GM21528 (cell line): ENCODE measurements around the gene PRMT7.

Experiments
- ATAC-seq: cut with Tn5 transposase; IDR thresholded peaks from one replicate; pipeline ENCODE4 v1.9.1; 2021; ENCODE audit warnings: mild to moderate bottlenecking, moderate library complexity; ENCODE audit not compliant: unreplicated experiment, low FRiP score

PRMT7 gene

DNA sequence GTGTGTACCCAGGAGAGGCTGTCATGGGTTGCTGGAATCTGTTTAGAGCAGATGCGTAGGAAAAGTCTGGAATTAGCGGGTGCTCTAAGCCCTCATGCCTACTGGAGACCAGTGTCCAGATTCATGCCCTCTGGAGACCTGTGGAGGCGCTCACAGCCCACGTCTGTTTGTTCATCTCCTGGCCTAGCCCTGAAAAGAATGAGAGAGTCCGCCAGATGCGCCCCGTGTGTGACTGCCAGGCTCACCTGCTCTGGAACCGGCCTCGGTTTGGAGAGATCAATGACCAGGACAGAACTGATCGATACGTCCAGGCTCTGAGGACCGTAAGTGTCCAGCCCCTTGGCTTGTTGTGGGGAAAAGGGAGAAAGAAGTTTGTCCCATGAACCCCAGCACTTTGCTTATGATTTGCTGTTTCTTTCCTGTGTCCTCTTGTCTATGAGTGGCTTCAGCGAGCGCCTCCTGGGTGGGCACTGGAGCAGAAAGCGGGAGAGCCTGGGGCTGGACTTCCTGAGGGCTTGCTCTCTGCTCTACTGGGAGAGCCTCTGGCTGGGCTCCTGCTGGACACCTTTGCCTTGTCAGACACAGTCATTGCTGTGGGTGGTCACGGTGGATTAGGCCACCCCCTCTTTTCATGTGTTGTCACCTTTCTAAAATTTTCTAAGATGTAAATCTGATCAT lies 35.3 kb downstream of the PRMT7 start:
- no peak for ATAC-seq

DNA sequence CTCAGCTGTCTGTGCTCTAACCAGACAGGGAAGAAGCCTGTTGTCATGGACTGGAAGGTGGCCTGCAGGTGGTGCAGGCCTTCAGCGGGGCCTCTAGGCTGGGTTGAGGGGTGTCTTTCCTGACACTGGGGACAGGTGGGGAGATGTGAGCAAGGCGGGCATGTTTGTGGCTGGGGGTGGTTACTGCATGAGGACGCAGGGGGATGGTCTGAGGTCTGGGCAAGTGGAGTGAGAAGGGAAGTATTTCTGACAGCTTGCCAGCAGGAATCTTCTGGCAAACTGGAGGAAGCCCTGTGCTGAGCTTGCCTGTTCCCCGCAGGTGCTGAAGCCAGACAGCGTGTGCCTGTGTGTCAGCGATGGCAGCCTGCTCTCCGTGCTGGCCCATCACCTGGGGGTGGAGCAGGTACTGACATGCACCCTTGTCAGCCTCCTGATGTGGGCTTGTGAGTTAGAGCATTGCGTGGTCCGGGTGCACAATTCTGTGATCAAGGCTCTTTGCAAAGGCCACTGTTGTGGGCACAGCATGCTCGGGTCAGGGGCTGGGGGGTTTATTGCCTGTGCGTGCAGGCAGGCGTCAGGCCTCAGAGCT lies 36.2 kb downstream of the PRMT7 start:
- no peak for ATAC-seq

DNA sequence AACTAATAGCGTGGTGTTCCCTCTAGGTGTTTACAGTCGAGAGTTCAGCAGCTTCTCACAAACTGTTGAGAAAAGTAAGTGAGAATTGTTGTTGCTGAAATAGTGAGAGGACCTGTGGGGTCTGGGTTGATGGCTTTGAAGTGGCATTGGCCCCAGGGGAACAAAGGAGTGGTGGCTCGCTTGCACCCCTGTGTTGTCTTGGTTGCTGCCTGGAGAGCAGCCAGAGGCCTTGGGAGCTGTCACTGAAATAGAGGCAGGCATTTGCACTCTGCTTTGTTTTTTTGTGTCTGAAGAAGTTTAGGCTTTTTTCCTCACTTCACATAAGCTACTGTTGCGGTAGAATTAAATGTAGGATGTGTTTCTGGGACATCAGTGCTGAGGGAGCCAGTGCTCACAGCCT lies 36.8 kb downstream of the PRMT7 start:
- no peak for ATAC-seq

DNA sequence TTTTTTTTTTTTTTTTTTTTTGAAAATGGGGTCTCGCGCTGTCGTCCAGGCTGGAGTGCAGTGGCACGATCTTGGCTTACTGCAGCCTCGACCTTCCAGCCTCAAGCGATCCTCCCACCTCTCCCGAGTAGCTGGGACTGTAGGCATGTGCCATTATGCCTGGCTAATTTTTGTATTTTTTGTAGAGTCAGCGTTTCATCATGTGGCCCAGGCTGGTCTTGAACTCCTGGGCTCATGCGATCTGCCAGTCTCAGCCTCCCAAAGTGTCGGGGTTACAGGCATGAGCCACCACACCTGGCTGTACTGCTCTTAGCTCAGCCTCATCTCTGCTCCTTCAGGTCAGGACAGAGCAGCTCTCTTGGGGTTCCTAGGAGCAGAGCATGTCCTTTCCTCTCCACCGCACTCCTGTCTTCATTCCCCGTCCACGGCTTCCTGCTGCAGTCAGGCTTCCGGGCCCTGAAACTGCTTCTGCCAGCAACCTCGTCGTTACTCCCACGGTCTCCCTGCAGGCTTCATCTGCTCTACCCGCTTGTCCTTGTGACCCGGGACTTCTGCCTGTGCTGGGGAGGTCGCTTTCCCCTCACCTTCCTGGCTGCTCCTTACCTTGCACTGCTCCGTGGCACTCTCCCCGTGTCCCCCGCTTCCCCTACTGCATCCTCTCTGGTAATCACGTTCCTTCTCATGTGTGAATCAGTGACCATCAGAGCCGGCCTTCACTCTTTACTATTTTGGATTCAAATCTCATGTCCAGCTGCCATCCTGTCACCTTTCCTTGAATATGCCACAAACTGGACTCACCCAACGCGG lies 38.0 kb downstream of the PRMT7 start:
- no peak for ATAC-seq

DNA sequence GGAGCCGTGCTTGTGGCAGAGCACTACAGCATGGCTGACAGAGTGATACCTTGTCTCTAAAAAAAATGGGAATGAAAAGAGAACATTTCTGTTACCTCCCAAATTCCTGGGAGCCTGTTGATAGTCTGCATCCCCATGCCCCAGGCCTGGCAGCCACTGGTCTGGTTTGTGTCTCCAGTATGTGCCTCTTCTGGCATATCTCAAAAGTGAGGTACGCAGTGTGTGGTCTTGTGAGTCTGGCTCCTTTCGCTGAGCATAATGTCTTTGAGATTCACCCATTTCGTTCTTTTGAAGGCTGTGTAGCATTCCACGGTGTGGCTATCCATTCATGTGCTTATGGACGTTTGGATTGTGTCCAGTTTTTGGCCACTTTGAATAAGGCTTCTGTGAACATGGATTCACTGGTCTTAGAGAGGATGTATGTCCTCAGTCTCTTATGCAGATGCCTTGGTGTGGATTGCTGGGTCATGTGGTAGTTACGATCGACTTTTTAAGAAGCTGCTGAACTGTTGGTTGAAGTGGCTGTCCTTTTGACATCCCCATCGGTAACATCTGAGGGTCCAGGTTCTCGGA lies 39.1 kb downstream of the PRMT7 start:
- ATAC-seq, result no peak

DNA sequence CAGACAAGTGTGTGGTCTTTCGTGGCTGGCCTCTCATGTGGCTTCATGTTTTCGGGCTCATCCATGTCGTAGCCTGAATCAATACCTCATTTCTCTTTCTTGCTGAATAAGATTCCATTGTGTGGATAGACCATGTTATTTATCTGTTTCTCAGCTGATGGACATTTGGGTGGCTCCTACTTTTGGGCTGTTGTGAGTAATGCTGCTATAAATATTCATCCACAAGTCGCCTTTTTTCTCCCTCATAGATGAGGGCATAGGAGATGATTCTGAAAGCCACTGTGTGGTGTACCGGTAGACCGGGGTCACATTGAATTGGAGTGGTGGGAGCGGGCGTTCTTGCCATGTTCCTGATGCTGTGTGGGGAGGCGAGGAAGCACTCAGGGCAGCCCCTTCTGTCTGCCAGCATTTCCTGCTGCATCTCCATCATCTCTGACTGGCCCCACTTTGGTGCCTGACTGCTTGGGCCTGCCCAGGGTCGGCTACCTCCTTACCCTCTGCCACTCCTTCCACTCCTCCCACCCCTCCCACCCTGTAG lies 40.1 kb downstream of the PRMT7 start:
- no peak for ATAC-seq

DNA sequence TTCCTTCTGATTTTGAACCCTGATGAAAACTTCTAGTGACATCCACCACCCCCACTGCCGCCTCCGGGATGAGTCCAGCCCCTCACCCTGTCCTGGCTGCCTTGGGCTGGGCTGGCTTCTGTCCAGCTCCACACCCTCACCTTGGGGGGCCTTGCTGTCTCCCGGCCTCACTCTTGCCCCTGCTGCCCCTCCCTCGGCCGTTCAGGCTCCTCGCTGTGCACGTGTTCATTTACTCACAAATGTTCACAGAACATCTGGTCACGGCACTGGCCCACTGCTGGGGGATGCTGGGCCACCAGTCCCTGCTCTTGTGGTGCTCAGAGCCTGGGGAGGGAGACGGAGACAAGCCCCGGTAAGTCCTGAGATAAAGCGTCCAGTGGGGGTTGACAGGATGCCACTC lies 40.6 kb downstream of the PRMT7 start:
- no peak for ATAC-seq

DNA sequence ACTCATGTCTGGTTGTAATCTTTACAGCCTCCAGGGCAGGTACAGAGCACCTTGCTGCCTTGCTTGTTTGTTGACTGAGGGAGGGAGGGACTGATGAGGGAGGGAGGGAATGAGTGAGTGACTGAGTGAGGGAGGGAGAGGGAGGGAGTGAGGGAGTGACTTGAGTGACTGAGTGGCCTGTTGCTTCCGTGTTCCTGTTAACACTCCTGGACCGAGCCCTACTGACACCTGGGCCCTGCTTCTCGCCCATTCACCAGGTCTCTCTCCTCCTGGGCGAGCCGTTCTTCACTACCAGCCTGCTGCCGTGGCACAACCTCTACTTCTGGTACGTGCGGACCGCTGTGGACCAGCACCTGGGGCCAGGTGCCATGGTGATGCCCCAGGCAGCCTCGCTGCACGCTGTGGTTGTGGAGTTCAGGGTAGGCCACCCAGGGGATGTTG lies 41.2 kb downstream of the PRMT7 start:
- ATAC-seq, result no peak

DNA sequence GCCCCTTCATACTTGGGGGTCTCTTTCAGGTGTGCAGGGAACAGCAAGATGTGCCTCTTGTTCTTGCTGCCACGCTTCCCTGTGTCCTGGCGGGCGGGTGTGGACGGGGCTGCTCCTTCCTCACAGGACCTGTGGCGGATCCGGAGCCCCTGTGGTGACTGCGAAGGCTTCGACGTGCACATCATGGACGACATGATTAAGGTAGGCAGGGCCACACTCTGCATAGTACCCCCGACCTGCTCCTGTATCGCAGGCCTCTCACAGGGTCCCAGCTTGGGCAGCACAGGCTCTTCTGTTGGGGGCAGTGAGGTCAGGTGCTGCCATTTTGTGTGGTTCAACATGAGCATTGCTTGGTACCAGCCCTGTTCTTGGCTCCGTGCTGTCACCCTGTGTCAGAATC lies 42.5 kb downstream of the PRMT7 start:
- no peak for ATAC-seq

DNA sequence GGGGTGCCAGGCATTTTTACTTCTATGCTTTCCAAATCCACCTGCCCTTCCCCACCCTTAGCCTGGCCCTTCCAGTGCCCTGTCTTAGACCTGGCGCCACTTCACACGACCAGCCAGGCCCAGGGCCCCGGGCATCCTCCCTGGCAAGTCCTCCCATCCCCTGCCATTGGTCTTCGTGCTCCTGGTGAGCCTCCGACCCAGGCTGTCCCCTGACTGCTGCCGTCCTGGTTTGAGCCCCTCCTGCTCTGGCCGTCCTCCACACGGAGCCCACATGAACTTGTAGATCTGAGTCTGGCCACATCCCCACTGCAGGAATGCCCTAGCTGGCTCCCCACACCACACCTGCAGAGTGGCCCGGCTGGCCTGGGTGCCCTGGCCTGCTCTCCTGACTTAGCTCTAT lies 44.0 kb downstream of the PRMT7 start:
- ATAC-seq, result no peak

DNA sequence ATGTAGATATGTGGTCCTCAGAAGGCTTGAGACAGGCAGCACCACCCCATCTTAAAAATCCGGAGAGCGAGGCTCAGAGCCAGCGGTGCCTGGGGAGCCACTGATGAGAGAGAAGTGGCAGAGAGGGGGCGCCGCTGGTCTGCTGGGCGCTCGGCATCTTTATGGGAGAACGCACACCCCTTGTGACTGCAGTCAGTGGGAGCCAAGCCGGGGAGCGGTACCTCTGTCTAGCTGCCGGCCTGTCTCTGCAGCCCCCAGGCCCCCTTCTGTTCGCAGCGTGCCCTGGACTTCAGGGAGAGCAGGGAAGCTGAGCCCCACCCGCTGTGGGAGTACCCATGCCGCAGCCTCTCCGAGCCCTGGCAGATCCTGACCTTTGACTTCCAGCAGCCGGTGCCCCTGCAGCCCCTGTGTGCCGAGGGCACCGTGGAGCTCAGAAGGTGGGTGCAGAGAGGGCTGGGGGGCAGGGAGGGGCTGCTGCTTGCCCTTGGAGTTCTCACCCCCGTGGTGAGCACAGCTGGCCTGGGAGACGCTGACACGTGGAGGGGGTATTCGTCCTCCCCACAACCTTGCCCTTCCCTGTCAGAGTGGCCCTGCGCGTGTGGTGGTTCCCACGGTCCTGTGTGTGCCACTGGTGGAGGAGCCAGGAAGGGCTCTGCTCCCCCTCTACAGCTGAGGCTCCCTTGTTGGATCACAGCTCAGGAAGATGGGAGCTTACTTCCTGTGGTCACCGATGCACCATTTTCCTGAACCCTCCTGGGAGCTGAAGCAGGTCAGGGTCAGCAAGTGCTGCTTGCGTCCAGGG lies 44.8 kb downstream of the PRMT7 start:
- ATAC-seq, result no peak

DNA sequence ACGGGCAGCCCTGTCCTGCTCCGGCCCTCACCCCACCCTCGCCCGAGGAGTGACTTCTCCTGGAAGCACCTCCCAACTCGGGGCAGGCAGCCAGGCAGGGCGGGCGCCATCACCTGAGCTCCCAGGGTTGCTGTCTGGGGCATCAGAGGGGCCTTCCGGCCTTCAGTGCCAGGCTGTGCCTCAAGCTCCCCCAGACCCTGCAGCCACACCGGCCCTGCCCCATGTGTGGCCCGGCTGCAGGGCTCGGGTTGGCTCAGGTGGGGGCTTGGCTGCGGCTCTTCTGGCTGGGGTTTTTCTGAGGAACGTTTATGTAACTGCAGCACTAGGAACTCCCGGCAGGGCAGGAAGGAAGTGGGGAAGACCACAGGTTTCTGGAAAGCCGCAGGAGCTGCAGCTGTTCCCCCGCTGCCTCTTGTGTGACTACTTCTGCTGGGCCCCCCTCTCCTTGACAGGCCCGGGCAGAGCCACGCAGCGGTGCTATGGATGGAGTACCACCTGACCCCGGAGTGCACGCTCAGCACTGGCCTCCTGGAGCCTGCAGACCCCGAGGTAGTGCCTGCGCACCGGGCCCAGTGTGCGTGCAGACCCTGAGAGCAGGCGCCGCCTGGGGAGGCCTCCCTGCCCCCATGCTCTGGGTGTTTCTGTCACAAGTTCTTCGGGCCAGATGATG lies 45.6 kb downstream of the PRMT7 start:
- peak; percentile 68 for ATAC-seq

DNA sequence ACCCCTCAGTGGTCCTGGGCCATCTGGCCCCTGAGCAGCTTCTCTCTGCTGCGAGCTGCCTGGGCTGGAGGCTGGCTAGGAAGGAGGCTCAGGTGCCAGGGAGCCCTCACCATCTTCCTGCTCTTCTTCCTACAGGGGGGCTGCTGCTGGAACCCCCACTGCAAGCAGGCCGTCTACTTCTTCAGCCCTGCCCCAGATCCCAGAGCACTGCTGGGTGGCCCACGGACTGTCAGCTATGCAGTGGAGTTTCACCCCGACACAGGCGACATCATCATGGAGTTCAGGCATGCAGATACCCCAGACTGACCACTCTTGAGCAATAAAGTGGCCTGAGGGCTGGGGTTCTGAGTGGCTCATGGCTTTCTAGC lies 46.1 kb downstream of the PRMT7 start:
- ATAC-seq, result no peak

DNA sequence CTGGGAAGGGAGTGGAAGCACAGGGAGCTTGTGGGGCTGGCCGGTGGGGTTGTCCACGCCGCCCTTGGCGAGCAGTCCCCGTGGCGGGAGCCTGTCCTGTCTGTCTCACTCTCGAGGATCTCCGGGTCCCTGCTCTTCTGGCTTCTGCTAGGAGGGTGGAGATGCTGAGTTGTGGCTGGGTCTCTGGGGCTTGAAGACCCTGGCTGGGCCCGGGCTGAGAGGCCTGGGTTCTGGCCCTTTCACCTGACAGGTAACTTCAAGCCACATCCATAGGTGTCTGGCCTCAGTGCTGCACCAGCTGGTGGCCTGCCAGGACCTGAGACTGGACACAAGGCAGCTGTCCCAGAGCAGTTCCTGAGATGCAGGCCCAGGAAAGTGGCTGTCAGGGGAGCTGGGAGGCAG lies 46.7 kb downstream of the PRMT7 start:
- no peak for ATAC-seq

DNA sequence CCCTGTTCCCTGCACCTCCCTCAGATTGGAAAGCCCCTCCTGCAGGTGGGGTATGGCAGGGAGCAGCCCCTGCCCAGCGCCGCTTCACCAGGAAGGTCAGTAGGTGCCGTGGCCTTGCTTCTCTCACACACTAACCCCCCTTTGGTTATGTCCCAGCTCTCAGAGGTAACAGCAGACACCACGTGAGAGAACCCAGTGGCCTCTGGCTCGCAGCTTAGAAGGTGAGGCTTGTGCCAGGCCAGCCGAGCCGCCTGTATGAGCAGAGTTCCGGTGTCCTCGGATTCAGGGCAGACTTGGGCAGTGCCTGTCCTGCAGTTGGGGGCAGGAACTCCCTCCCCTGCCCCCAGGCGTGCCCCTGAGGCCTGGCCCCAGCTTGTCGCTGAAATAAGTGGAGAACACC lies 47.1 kb downstream of the PRMT7 start:
- no peak for ATAC-seq

DNA sequence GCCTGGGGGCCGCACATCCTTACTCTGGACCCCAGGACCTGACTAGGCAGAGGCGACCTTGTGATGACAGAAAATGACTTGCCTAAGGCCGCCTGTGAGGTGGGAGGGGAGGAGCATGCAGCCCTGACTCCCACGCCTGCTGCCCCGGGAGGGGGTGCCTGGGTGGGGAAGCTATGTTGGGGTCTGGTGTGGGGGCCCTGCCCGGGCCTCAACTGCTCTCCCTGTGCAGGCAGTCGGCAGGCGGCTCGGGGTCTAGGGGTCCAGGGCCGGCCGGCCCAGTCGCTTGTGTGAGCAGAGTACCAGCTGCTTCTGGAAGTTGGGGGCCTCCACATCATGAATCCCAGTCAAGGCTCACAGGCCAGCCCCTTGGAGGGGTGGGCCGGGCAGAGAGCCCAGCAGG lies 48.1 kb downstream of the PRMT7 start:
- ATAC-seq, result no peak

DNA sequence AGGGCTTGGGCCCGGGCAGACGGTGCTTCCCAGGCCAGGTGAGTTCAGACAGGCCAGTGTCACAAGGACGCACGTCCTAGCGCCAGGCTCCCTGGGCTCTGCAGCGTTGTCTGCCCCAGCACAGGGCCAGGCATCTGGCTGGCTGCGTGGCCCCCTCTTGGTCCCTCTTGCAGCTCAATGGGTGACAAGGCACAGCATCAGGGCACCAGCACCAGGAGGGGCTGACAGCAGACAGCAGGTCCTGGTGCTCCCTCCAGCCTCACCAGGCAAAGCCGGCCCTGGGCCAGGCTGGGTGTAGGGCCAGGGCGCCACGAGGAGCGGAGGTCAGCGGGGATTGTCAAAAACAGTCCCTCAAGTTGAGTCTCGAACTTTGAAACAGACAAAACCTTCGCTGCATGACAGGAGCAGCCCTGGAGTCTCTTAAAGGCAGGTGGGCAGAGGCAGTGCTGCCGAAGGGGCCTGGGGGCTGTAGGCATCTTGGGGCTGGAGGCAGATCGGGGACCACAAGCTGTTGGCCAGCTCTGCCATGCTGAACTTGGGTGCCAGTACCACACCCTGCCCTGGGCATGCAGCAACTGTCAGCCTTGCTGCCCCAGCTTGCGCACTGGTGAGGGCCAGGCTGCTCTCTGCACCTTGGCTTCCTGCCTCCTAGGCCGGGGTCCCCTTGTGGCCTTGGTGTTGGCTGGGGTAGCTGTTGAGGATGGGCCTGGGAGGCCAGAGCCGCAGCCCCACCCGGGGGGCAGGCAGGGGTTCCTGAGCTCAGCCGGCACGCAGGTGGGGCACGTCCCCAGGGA lies 48.8 kb downstream of the PRMT7 start:
- ATAC-seq, result no peak

DNA sequence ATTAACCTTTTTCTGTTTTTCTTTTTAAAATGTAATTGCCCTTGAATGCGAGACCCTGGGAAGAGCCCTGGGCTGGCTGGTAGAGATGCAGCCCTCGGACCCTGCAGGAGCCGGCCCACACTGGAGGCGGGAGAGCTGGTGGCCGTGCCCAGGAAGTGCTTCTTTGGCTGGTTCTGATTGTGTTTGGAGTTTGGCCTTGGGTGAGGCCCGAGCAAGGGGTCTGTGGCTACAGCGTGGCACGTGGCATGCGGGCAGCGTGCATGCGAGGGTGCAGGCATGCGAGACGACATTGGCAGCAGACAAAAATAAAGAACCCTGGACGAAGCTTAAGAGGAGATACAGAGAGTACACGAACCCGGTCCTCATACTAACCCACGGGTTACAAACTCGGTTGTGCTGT lies 49.7 kb downstream of the PRMT7 start:
- ATAC-seq, result no peak

DNA sequence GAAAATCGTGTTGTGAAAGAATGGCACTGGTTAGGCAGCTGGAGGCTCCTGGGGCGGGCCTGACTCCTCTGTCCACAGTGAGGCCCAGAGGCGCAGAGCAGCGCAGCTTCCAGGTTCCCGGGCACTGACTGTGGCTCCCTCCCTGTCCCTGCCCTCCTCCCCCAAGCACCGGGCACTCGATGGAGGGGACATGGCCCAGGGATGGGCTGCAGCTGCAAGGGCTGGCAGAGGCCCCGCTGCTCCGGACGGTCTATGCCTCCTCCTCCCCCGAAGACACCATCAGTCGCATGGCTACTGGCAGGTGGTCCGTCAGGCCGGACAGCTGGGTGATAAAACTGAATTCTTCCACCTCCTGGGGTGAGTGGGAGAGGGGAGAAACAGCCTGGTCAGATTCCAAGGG lies 50.1 kb downstream of the PRMT7 start:
- ATAC-seq, result no peak
